GM12864 (cell line): ENCODE data around the gene MACROD2.
"Not testable (repeated sequence)": the region's sequence is repeated elsewhere in the genome, so short reads cannot be mapped to it uniquely, and the experiment has no call there.

Experiments used
- DNase-seq: peaks from one replicate; pipeline ENCODE4 v3.0.0-alpha.2; 2011; ENCODE audit warnings: low read depth
- H3K4me3 ChIP-seq: 2 replicates; pipeline ENCODE4 v1.5.1; 2011; ENCODE audit warnings: mild to moderate bottlenecking, low read depth, low read length, control low read depth
- CTCF ChIP-seq: IDR thresholded peaks from 2 replicates; pipeline ENCODE4 v1.5.1; 2011; ENCODE audit warnings: low read depth, mild to moderate bottlenecking, moderate library complexity, low read length, control low read depth, inconsistent platforms; ENCODE audit errors: missing control alignments

MACROD2 gene

GRCh38 chr20:15807271-15807670 lies 1812.0 kb downstream of the MACROD2 start:
- no peak for DNase-seq
- no peak overlapping the region for H3K4me3 ChIP-seq
- no peak for TF ChIP-seq CTCF

GRCh38 chr20:15807771-15808170 lies 1812.5 kb downstream of the MACROD2 start:
- DNase-seq, H3K4me3 ChIP-seq: not testable (repeated sequence)

- DNase-seq, result no peak
- no peak for TF ChIP-seq CTCF
- H3K4me3 ChIP-seq, result no peak overlapping the region
Observed at GRCh38 chr20:15811951-15812350, 1816.6 kb downstream of the MACROD2 start.

- H3K4me3 ChIP-seq, result no peak overlapping the region
- no peak for TF ChIP-seq CTCF
Observed at GRCh38 chr20:15812696-15813095, 1817.4 kb downstream of the MACROD2 start.

GRCh38 chr20:15814360-15814759 lies 1819.0 kb downstream of the MACROD2 start:
- TF ChIP-seq CTCF, result no peak
- DNase-seq, result no peak
- no peak overlapping the region for H3K4me3 ChIP-seq

More at GRCh38 chr20:15812696-15813095, 1817.4 kb downstream of the MACROD2 start:
- no peak for DNase-seq

GRCh38 chr20:15814911-15815310 lies 1819.6 kb downstream of the MACROD2 start:
- TF ChIP-seq CTCF, result no peak
- H3K4me3 ChIP-seq, result no peak overlapping the region
- DNase-seq, result no peak

GRCh38 chr20:15817351-15817750 lies 1822.0 kb downstream of the MACROD2 start:
- no peak for DNase-seq
- no peak overlapping the region for H3K4me3 ChIP-seq
- no peak for TF ChIP-seq CTCF
